MCF 10A (cell line): Measurements from ENCODE around the gene CIB4. TPM values are rescaled to one million over a fixed set of nuclear protein-coding genes. Genes with fewer than 3 reads are reported as not detected.

ENCODE experiments used
- BruUV-seq: library from RNA; stranded (reverse); fragments of 400-500 nt; replicated peaks from 2 replicates; lab custom pipeline; 2021; lab: Mats Ljungman, UMichigan
- CTCF ChIA-PET: fragments of 300-600 bp; sonication (Branson Sonifier 250); formaldehyde crosslinking; extraction: SDS; loops from one replicate; lab custom pipeline; 2021; ENCODE audit warnings: antibody characterized with exemption, inconsistent platforms; lab: Yijun Ruan, JAX
- POLR2A ChIA-PET: fragments of 300-600, 350-650 bp; sonication (Branson Sonifier 250); formaldehyde crosslinking; extraction: SDS; loops from one replicate; lab custom pipeline; 2020; ENCODE audit warnings: antibody characterized with exemption, inconsistent platforms; lab: Yijun Ruan, JAX
- DNase-seq: peaks from one replicate; pipeline ENCODE4 v3.0.0-alpha.2; 2018; ENCODE audit not compliant: unreplicated experiment
- H3K27ac Mint-ChIP-seq: one replicate; pipeline ENCODE4 v1.8.0; 2022; ENCODE audit warnings: mild to moderate bottlenecking, low read depth, mixed read lengths; ENCODE audit not compliant: unreplicated experiment
- H3K27me3 Mint-ChIP-seq: one replicate; pipeline ENCODE4 v1.8.0; 2022; ENCODE audit warnings: mixed read lengths; ENCODE audit not compliant: insufficient read depth, unreplicated experiment
- H3K36me3 Mint-ChIP-seq: one replicate; pipeline ENCODE4 v1.8.0; 2022; ENCODE audit warnings: mild to moderate bottlenecking, moderate library complexity, mixed read lengths; ENCODE audit not compliant: insufficient read depth, unreplicated experiment
- H3K4me1 Mint-ChIP-seq: one replicate; pipeline ENCODE4 v1.8.0; 2022; ENCODE audit warnings: mixed read lengths; ENCODE audit not compliant: insufficient read depth, unreplicated experiment
- H3K4me3 Mint-ChIP-seq: one replicate; pipeline ENCODE4 v1.8.0; 2022; ENCODE audit warnings: mild to moderate bottlenecking, moderate library complexity, mixed read lengths; ENCODE audit not compliant: unreplicated experiment
- H3K9me3 Mint-ChIP-seq: one replicate; pipeline ENCODE4 v1.8.0; 2022; ENCODE audit warnings: mixed read lengths; ENCODE audit not compliant: unreplicated experiment
- intact Hi-C: fragments of 100-400 bp; cut with micrococcal nuclease; formaldehyde crosslinking; loops from 2 replicates; pipeline ENCODE4 v1.14.1; 2022
- total RNA-seq: library from RNA; stranded (reverse); gene quantifications from 2 replicates; pipeline ENCODE4 v1.2.3, GENCODE V29; 2022
- TF ChIP-seq, protein P1 (sequence below): fragments of 200-600 bp; IDR thresholded peaks from one replicate; pipeline ENCODE4 v1.8.0; 2022; ENCODE audit warnings: antibody characterized with exemption, mild to moderate bottlenecking; ENCODE audit not compliant: unreplicated experiment

Gene CIB4
- total RNA-seq, 1 experiment from 2014 or later, result not detected

DNA sequence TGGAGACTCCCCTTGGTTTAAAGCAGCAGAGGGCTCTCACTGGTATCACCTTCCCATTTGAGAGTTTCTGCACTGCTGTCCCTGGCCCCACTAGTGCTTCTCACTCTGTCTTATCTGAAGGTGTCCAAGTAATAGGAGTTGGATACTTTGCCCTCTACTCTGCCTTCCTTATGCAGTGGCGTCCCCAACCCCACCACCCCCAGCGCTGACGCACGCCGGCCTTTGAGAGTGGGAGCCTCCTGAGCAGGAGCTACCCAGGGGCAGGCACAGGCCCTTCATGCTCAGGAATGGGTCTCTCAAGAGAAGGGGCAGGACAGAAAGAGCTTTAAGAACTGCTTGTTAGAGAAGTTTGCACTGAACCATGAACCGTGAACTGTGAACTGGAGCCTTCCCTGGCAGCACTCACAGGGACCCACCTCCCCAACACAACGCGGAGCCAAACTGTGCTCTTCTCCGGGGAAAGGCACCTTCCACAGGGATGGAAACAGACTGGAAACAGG, 3.3 kb downstream of the CIB4 start:
- TF ChIP-seq, protein P1, sequence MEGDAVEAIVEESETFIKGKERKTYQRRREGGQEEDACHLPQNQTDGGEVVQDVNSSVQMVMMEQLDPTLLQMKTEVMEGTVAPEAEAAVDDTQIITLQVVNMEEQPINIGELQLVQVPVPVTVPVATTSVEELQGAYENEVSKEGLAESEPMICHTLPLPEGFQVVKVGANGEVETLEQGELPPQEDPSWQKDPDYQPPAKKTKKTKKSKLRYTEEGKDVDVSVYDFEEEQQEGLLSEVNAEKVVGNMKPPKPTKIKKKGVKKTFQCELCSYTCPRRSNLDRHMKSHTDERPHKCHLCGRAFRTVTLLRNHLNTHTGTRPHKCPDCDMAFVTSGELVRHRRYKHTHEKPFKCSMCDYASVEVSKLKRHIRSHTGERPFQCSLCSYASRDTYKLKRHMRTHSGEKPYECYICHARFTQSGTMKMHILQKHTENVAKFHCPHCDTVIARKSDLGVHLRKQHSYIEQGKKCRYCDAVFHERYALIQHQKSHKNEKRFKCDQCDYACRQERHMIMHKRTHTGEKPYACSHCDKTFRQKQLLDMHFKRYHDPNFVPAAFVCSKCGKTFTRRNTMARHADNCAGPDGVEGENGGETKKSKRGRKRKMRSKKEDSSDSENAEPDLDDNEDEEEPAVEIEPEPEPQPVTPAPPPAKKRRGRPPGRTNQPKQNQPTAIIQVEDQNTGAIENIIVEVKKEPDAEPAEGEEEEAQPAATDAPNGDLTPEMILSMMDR, result no peak
- no peak for DNase-seq
- Mint-ChIP-seq H3K4me3 (no peak overlapping the region), H3K4me1 (no peaks in the 10 kb centered on the region), H3K27ac (no peak overlapping the region), H3K27me3 (peaks cover 13% of the 10 kb centered on the region), H3K9me3 (no peaks in the 10 kb centered on the region), H3K36me3 (no peaks in the 10 kb centered on the region)
- POLR2A ChIA-PET, result no interaction called here
- BruUV-seq, result no TSS peak
- intact Hi-C loops, result no loop called here
- CTCF ChIA-PET, result interaction anchor here (0.5 to 0.6 kb wide), 2 partner anchors 107 to 562 kb away, joined by 3 read pairs; no protein-coding TSS in a partner anchor

DNA sequence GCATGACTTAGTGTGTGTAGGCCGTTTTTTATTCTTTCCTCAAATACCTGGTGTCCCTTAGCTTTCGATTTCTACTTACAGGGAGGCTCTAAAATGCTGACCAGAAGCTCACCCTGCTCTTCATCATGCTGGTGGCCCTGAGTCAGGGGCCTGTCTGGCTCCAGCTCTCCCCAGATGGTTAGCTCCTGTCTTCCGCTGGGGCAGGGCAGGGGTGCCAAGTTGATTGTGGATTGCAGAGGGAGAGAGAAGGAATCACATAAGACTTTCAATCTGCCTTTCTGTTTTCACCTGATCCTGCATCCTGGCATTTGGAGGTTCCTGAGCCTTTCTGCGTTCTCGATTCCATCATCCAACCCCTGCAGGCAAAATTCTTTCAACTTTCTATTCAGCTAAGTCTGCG, 4.2 kb downstream of the CIB4 start:
- H3K4me1 Mint-ChIP-seq, result no peaks in the 10 kb centered on the region
- POLR2A ChIA-PET, result interaction anchor here (0.7 to 1.0 kb wide), 2 partner anchors 11 to 36 kb away, joined by 3 read pairs; no protein-coding TSS in a partner anchor

DNA sequence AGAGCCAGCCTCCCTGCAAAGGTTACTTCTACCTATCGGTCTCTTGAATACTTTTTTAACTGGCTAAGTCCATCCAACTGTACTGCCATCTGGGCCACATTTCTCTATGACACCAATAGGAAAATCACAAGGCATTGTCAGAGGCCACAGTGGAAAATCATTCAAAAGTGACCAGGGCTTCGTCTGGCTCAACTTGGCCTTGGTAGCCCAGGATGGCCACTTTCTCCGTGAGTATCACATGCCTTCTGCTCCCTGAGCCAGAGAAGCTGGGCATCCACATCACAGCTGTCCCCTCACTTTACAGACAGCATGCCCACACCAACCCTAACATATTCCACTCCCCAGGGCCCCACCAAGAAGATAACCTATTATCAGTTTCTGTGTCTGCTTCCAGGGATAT, 5.8 kb downstream of the CIB4 start:
- no peaks in the 10 kb centered on the region for H3K9me3 Mint-ChIP-seq
- POLR2A ChIA-PET, result interaction anchor here (1.0 kb wide), 1 partner anchor 38 kb away, joined by 3 read pairs; no protein-coding TSS in a partner anchor
- intact Hi-C loops, result no loop called here
- CTCF ChIA-PET, result no interaction called here
- H3K27ac Mint-ChIP-seq, result no peak overlapping the region
- TF ChIP-seq, protein P1, result no peak
- H3K27me3 Mint-ChIP-seq, result peaks cover 11% of the 10 kb centered on the region
- no peaks in the 10 kb centered on the region for H3K4me1 Mint-ChIP-seq
- no peaks in the 10 kb centered on the region for H3K36me3 Mint-ChIP-seq
- BruUV-seq, result no TSS peak
- no peak for DNase-seq
- H3K4me3 Mint-ChIP-seq, result no peak overlapping the region

More for the DNA sequence above, 4.2 kb downstream of the CIB4 start:
- Mint-ChIP-seq H3K9me3 (no peaks in the 10 kb centered on the region), H3K27me3 (peaks cover 20% of the 10 kb centered on the region), H3K27ac (no peak overlapping the region), H3K4me3 (no peak overlapping the region), H3K36me3 (no peaks in the 10 kb centered on the region)
- no TSS peak for BruUV-seq
- TF ChIP-seq, protein P1, result no peak
- no peak for DNase-seq
- CTCF ChIA-PET, result interaction anchor here (1.1 to 1.3 kb wide), 2 partner anchors 31 to 108 kb away, joined by 4 to 6 read pairs; no protein-coding TSS in a partner anchor
- intact Hi-C loops, result no loop called here

DNA sequence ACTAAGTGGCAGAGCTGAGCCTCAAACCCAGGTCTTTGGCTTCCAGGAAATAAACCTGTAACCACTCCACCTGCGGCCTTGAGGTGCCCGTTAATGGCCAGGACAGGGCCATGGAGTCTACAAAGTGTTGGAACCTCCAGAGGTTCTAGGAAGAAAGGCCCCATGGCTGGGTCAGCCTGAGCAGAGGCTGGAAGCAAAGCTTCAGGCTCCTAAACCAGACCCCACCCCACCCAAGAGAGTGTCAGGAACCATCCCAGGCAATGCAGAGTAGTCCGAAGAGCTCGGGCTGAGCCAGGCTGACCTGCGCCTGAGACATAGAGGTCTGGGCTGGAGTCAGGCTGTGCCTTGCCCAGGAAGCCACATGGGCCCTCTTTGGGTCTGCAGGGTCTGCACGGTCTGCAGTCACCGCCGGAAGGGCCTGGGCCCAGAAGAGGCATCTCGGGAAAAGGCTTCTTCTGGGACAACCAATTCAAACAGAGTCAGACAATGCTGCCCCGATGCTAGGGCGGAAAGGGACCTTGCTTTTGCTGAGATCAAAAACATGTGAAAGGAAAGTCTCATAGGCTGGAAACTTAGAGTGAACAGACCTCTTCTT, 6.4 kb downstream of the CIB4 start:
- Mint-ChIP-seq H3K4me3 (no peak overlapping the region), H3K27ac (no peak overlapping the region), H3K4me1 (no peaks in the 10 kb centered on the region), H3K9me3 (no peaks in the 10 kb centered on the region), H3K27me3 (peaks cover 11% of the 10 kb centered on the region), H3K36me3 (no peaks in the 10 kb centered on the region)
- intact Hi-C loops, result no loop called here
- DNase-seq, result no peak
- POLR2A ChIA-PET, result interaction anchor here (1.4 kb wide), 1 partner anchor 15 kb away, joined by 4 read pairs; no protein-coding TSS in a partner anchor
- BruUV-seq, result no TSS peak
- CTCF ChIA-PET, result no interaction called here
- TF ChIP-seq, protein P1, result no peak
